Activated CD4-positive, alpha-beta T cell treated with anti-CD3 and anti-CD28 coated beads for 36 hours (primary cell): Measurements from ENCODE around the gene HOXC9. TPM values are rescaled to one million over a fixed set of nuclear protein-coding genes. Genes with fewer than 3 reads are reported as not detected.
A peak's percentile ranks its signal among the peaks of the same experiment; 100 is the strongest.

Source experiments
- ATAC-seq: fragments of 200-7000 bp; cut with Tn5 transposase; one replicate; pipeline ENCODE4 v1.10.0; 2021; ENCODE audit warnings: mild to moderate bottlenecking, moderate library complexity
- CTCF ChIA-PET: fragments of 350-600 bp; sonication (Branson Sonifier 250); formaldehyde crosslinking; loops from one replicate; lab custom pipeline; 2021; ENCODE audit warnings: antibody characterized with exemption; lab: Charles Lee
- POLR2A ChIA-PET: fragments of 350-600 bp; sonication (Branson Sonifier 250); formaldehyde crosslinking; loops from one replicate; lab custom pipeline; 2021; ENCODE audit warnings: antibody characterized with exemption, inconsistent platforms; lab: Charles Lee
- DNase-seq: peaks from one replicate; pipeline ENCODE4 v3.0.0-alpha.2; 2020
- H3K27ac Mint-ChIP-seq: one replicate; pipeline ENCODE4 v1.8.0; 2021; ENCODE audit warnings: mixed read lengths
- H3K27me3 Mint-ChIP-seq: one replicate; pipeline ENCODE4 v1.8.0; 2021; ENCODE audit warnings: mixed read lengths
- H3K36me3 Mint-ChIP-seq: one replicate; pipeline ENCODE4 v1.8.0; 2021; ENCODE audit warnings: low read depth, mixed read lengths
- H3K4me1 Mint-ChIP-seq: one replicate; pipeline ENCODE4 v1.8.0; 2021; ENCODE audit warnings: mixed read lengths
- H3K4me3 Mint-ChIP-seq: one replicate; pipeline ENCODE4 v1.8.0; 2021; ENCODE audit warnings: mild to moderate bottlenecking, moderate library complexity, mixed read lengths
- H3K9me3 Mint-ChIP-seq: one replicate; pipeline ENCODE4 v1.8.0; 2021; ENCODE audit warnings: low read depth, mixed read lengths
- intact Hi-C, 2 experiments: fragments of 100-400 bp; cut with DNase I in 1 of 2; cut with micrococcal nuclease in 1 of 2; formaldehyde crosslinking; loops; one replicate each; pipeline versions ENCODE4 v1.14.2 to v1.15.1; 2022 to 2024; cut with DNase I, micrococcal nuclease
- total RNA-seq, 2 experiments: library from RNA; stranded (reverse); gene quantifications; one replicate each; pipeline ENCODE4 v1.2.3, GENCODE V29; 2021

Gene HOXC9
- total RNA-seq, 2 experiments from 2014 or later = not detected

GRCh38 chr12:54024581-54025305, 24.8 kb downstream of the HOXC9 start:
- ATAC-seq = no peak
- intact Hi-C loops = no loop called here
- ChIA-PET POLR2A (no interaction called here), CTCF (interaction anchor here (0.7 to 1.4 kb wide), 6 partner anchors 9 to 241 kb away, joined by 3 to 5 read pairs (median 3); partner anchors contain the start of gene SMUG1)
- Mint-ChIP-seq H3K27ac (no peak overlapping the region), H3K9me3 (no peaks in the 10 kb centered on the region), H3K36me3 (no peaks in the 10 kb centered on the region), H3K4me3 (no peak overlapping the region), H3K4me1 (peaks cover 15% of the 10 kb centered on the region), H3K27me3 (peaks cover 67% of the 10 kb centered on the region)
- DNase-seq = no peak

- intact Hi-C loops = no loop called here
- Mint-ChIP-seq H3K4me1 (peaks cover 17% of the 10 kb centered on the region), H3K27me3 (peaks cover 70% of the 10 kb centered on the region), H3K9me3 (no peaks in the 10 kb centered on the region), H3K27ac (no peak overlapping the region), H3K4me3 (no peak overlapping the region), H3K36me3 (no peaks in the 10 kb centered on the region)
- DNase-seq (no peak), ATAC-seq (no peak)
- POLR2A ChIA-PET = no interaction called here
- CTCF ChIA-PET = interaction anchor here (0.7 to 1.2 kb wide), 5 partner anchors 40 to 242 kb away, joined by 3 to 4 read pairs (median 3); partner anchors contain the start of gene SMUG1
Measured at GRCh38 chr12:54025499-54026405, 25.8 kb downstream of the HOXC9 start.

DNA sequence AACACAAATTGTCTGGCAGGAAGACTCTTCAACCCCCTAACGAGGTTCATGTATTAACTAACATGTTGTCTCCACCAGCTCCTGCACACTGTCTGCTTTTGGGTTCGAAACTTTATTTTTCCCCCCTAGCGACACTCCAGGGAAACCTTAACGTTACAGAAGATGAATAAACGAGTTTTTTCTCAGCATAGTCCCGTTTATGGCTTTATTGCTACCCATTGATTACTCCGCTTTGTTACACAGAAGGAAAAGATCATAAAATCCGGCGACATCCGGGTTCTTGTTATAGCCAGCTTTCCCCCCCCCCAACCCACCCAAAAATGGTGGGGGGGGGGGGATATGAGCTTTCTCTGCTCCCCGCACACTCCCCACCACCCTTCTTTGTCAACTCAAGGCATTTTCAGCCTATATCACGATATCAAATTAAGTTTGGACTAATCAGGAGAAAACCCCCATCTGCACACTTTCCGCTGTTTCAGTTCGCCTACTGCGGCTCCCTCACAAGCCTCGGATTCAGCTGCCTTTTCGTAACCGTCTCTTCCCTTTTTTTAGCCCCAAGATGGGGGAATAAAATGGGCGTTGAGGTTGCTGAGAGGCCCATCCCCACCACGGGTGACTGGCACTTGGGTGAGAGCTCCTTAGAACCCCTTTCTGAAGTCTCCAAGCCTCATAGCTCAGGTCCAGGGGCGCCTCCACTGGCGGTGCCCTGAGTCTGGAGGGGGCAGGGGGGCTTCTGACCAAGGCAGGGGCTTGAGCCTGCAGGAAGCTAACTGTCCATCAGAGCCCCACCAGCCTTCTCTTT, 26.9 kb downstream of the HOXC9 start:
- Mint-ChIP-seq H3K9me3 (no peaks in the 10 kb centered on the region), H3K27me3 (peaks cover 69% of the 10 kb centered on the region), H3K4me3 (no peak overlapping the region), H3K27ac (no peak overlapping the region), H3K36me3 (no peaks in the 10 kb centered on the region), H3K4me1 (peaks cover 17% of the 10 kb centered on the region)
- POLR2A ChIA-PET = no interaction called here
- DNase-seq (no peak), ATAC-seq (no peak)
- intact Hi-C loops = no loop called here
- CTCF ChIA-PET = interaction anchor here (0.6 to 1.5 kb wide), 11 partner anchors 9 to 273 kb away, joined by 3 to 6 read pairs (median 4); no protein-coding TSS in a partner anchor

GRCh38 chr12:54027442-54027786, 27.5 kb downstream of the HOXC9 start:
- no peak overlapping the region for H3K27ac Mint-ChIP-seq
- no peak for ATAC-seq

DNA sequence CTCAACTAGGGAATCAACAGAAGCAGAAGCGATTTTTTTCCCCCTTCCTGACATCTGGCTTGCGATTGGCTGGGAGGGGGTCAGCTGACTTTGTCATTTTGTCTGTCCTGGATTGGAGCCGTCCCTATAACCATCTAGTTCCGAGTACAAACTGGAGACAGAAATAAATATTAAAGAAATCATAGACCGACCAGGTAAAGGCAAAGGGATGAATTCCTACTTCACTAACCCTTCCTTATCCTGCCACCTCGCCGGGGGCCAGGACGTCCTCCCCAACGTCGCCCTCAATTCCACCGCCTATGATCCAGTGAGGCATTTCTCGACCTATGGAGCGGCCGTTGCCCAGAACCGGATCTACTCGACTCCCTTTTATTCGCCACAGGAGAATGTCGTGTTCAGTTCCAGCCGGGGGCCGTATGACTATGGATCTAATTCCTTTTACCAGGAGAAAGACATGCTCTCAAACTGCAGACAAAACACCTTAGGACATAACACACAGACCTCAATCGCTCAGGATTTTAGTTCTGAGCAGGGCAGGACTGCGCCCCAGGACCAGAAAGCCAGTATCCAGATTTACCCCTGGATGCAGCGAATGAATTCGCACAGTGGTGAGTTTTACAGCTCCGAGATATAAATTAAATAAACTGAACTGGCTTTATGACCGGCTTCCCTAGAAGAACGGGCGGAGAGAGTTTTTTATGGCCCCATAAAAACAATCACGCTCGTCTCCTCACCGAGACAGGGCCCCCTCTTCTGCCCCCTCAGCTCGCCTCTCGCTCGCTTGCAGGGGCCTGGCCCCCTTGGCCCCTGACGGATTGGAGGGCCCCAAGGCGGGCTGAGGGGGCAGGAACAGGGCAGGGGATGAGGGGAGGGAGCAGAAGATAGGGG, 28.6 kb downstream of the HOXC9 start, which contains the start of gene HOXC6:
TSS of gene HOXC6 (plus strand) at position 127 of the 888 bp plus-strand sequence. CDS start at position 209, 82 bp downstream.
- H3K4me1 Mint-ChIP-seq = peaks cover 23% of the 10 kb centered on the region
- H3K27ac Mint-ChIP-seq = no peak within 1 kb of the TSS
- H3K9me3 Mint-ChIP-seq = peaks cover 3% of the 10 kb centered on the region
- peaks cover 67% of the 10 kb centered on the region for H3K27me3 Mint-ChIP-seq
- intact Hi-C loops = no loop called here
- CTCF ChIA-PET = interaction anchor here (0.6 to 1.5 kb wide), 9 partner anchors 11 to 190 kb away, joined by 3 to 7 read pairs (median 3); no protein-coding TSS in a partner anchor
- DNase-seq (no peak), ATAC-seq (peak; percentile 48)
- H3K36me3 Mint-ChIP-seq = no peaks in the 10 kb centered on the region
- POLR2A ChIA-PET = interaction anchor here (0.6 kb wide), 1 partner anchor 62 kb away, joined by 3 read pairs; no protein-coding TSS in a partner anchor
- peak within 1 kb of the TSS; percentile 2 for H3K4me3 Mint-ChIP-seq

More at GRCh38 chr12:54027442-54027786, 27.5 kb downstream of the HOXC9 start:
- Mint-ChIP-seq H3K36me3 (no peaks in the 10 kb centered on the region), H3K27me3 (peaks cover 68% of the 10 kb centered on the region), H3K9me3 (no peaks in the 10 kb centered on the region), H3K4me3 (no peak overlapping the region), H3K4me1 (peaks cover 17% of the 10 kb centered on the region)
- no peak for DNase-seq
- intact Hi-C loops = no loop called here
- ChIA-PET CTCF (interaction anchor here (0.8 to 1.5 kb wide), 7 partner anchors 10 to 174 kb away, joined by 3 to 6 read pairs (median 4); no protein-coding TSS in a partner anchor), POLR2A (interaction anchor here (0.6 kb wide), 1 partner anchor 61 kb away, joined by 3 read pairs; no protein-coding TSS in a partner anchor)

GRCh38 chr12:54029529-54030441, 29.8 kb downstream of the HOXC9 start:
- DNase-seq (no peak), ATAC-seq (no peak)
- Mint-ChIP-seq H3K27ac (no peak overlapping the region), H3K4me3 (no peak overlapping the region), H3K4me1 (peaks cover 27% of the 10 kb centered on the region), H3K36me3 (no peaks in the 10 kb centered on the region), H3K27me3 (peaks cover 66% of the 10 kb centered on the region), H3K9me3 (peaks cover 3% of the 10 kb centered on the region)
- ChIA-PET POLR2A (no interaction called here), CTCF (interaction anchor here (0.5 to 4.3 kb wide), 11 partner anchors 13 to 228 kb away, joined by 3 to 56 read pairs (median 5); no protein-coding TSS in a partner anchor)
- intact Hi-C loops = no loop called here

GRCh38 chr12:54030442-54030801, 30.5 kb downstream of the HOXC9 start:
- ChIA-PET CTCF (interaction anchor here (0.5 to 4.3 kb wide), 10 partner anchors 11 to 184 kb away, joined by 3 to 72 read pairs (median 6); partner anchors contain the start of gene SMUG1), POLR2A (interaction anchor here (0.6 kb wide), 1 partner anchor 287 kb away, joined by 3 read pairs; no protein-coding TSS in a partner anchor)
- DNase-seq = no peak
- H3K9me3 Mint-ChIP-seq = peaks cover 3% of the 10 kb centered on the region
- no peaks in the 10 kb centered on the region for H3K36me3 Mint-ChIP-seq
- peaks cover 29% of the 10 kb centered on the region for H3K4me1 Mint-ChIP-seq
- no peak overlapping the region for H3K4me3 Mint-ChIP-seq
- no peak for ATAC-seq
- H3K27me3 Mint-ChIP-seq = peaks cover 71% of the 10 kb centered on the region
- intact Hi-C loops = no loop called here
- H3K27ac Mint-ChIP-seq = no peak overlapping the region

- ChIA-PET CTCF (interaction anchor here (0.5 to 4.3 kb wide), 14 partner anchors 8 to 176 kb away, joined by 3 to 72 read pairs (median 8); partner anchors contain the start of gene SMUG1), POLR2A (interaction anchor here (0.6 kb wide), 1 partner anchor 288 kb away, joined by 3 read pairs; no protein-coding TSS in a partner anchor)
- Mint-ChIP-seq H3K4me3 (no peak overlapping the region), H3K36me3 (no peaks in the 10 kb centered on the region), H3K4me1 (peaks cover 29% of the 10 kb centered on the region), H3K27ac (no peak overlapping the region), H3K9me3 (peaks cover 3% of the 10 kb centered on the region), H3K27me3 (peaks cover 70% of the 10 kb centered on the region)
- ATAC-seq (no peak), DNase-seq (no peak)
- intact Hi-C loops = no loop called here
Measured at GRCh38 chr12:54030889-54031471, 31.0 kb downstream of the HOXC9 start.

DNA sequence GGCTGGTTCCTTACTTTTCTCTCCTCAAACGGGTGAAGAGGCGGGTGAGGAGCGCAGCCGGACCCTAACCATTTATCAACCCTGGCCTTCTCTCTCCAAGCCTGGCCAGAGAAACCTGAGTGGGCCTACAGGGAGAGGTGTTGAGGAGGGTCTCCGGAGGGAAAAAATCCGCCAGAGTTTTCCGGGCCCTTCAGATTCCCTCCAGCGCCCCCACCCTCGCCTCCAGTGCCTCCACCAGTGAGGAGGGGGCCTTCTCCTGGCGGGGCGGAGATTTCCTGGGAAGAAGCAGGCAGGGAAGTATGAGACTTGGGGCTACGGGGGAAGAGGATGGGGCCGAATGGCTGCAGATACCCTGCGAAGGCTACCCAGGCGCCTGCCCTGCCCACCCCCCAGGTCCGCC, 31.5 kb downstream of the HOXC9 start:
- H3K4me3 Mint-ChIP-seq = no peak overlapping the region
- ChIA-PET POLR2A (no interaction called here), CTCF (interaction anchor here (0.6 to 4.3 kb wide), 17 partner anchors 9 to 175 kb away, joined by 3 to 72 read pairs (median 6); partner anchors contain the start of gene SMUG1)
- H3K27me3 Mint-ChIP-seq = peaks cover 71% of the 10 kb centered on the region
- intact Hi-C loops = no loop called here
- no peaks in the 10 kb centered on the region for H3K36me3 Mint-ChIP-seq
- peaks cover 3% of the 10 kb centered on the region for H3K9me3 Mint-ChIP-seq
- H3K27ac Mint-ChIP-seq = no peak overlapping the region
- no peak for ATAC-seq
- no peak for DNase-seq
- peaks cover 29% of the 10 kb centered on the region for H3K4me1 Mint-ChIP-seq
